Left renal pelvis (tissue), 4 donors: ENCODE results near the gene CCDC191. TPM values are rescaled to one million over a fixed set of nuclear protein-coding genes. Genes with fewer than 3 reads are reported as not detected.

ENCODE experiments used
- DNase-seq, 4 donors: peaks; one replicate each; pipeline ENCODE4 v3.0.0-alpha.2; 2013; ENCODE audit warnings: low read depth in 4 of 4, low spot score in 3 of 4
- polyA plus RNA-seq, 4 donors: library from polyadenylated mRNA; unstranded; fragments of 120-200 nt; gene quantifications; one replicate each; pipeline ENCODE4 v1.2.1, GENCODE V29; 2013; ENCODE audit not compliant: insufficient read length in 4 of 4

The CCDC191 gene
- polyA plus RNA-seq, 4 donors = 6.8 to 24.1 (median 16.1) TPM

DNA sequence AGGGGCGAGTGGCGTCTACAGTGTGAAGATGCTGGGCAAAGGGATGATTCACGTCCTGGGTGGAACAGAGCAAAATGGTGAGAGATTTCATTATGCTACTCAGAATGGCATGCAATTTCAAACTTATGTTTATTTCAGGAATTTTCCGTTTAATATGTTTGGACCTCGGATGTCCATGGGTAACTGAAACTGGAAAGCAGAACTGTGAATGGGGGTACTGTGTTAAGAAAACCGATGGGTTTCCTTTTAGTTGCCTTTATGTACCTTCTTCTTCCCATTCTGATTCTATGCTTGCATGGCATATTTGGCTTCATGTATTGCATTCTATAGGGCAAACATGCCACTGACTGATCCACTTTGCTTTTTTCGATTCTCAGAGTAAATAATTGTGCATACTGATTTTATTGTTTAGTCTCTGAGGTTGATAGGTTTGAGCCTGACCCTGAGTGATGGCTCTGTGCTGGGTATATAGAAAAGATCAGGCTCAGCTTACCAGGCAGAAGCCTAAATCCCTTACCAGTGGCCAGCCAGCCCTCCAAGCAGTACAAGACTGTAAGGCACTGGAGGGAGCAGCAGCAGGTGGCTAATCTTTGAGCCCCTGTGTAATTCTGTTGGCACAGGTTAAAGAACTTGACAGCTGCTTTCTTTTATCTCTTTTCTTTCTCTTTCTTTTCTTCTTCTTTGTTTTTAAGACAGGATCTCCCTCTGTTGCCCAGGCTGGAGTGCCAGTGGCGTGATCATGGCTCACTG is 4.8 kb upstream of the CCDC191 start:
- DNase-seq = no peak

DNA sequence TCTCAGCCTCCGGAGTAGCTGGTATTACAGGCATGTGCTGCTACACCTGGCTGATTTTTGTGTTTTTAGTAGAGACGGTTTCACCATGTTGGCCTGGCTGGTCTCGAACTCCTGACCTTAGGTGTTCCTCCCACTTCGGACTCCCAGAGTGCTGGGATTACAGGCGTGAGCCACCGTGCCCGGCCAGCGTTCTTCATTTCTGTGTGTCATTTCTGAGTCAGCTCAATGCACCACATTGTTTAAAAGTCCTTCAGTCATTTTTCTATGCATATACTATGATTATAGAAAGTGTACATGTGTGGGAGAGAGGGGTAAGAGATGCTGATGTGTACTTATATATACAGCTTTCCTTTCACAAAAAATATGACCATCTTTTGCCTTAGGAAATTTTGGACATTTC is 2.3 kb upstream of the CCDC191 start:
- no peak for DNase-seq

DNA sequence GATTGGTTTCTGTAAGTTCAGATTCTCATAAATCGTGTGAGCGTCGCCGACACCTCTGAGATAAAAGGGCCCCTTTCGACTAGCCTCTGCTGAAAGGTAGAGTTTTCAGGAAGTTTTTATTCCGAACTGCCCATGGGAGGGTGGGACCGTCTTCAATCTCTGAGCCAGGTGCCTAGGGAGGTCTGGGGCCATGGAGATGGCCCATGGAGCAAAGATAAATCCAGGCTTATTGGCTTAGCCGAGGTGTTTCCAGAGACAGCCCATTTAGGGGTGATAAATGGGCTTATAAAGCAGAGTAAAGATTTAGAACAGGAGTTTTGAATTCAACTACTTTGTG is 653 bp upstream of the CCDC191 start:
- DNase-seq = no peak

DNA sequence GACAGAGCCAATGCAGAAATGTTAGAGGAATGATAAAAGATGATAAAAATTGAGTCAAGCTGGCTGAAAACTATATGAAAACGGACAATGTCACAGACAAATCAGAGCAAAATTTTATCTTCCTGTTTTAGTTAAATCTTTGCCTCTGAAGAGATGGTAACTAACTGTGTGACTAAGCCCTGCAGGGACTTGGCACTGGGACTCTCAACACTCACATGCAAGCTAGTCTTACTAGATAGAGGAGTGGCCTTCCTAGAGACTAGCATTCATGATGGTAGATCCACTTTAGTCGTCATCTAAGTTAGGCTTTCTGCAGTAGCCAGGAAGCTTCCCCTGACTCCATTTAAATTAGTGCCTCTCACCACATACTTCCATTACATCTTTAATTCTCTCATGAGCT is 4.1 kb downstream of the CCDC191 start:
- DNase-seq = no peak

DNA sequence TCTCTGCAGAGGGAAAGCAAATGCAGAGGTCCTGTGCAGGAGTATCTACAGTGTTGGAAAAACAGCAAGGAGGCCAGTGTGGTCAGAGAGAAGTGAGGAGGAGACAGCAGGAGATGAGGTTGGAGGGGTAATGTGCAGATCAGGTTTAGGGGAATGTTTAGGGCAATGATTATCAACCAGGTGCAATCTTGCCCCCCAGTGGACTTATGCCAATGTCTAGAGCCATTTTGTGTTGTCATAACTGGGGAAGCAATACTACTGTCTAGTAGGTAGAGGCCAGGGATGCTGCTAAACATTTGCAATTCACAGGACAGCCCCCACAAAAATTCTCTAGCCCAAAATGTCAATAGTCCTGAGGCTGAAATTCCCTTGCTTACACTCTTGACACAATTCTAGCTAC is 13.1 kb downstream of the CCDC191 start:
- no peak for DNase-seq

DNA sequence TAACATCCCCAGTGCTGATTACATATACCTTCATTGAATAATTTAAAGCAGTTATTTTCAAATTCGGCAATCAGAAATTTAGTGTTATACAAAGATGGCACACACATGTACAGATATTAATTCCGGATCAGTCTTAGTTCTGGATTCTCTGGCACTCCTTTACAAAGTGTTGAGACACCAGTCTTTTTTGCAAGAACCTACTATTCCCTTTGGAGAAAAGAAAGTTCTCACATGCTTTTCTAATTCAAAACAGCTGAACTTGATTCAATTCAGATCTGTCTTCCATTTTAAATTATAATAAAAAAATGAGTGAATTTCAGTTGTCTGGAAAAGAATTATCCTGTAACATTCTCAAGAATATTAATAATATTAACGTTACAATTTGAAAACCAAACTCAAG is 20.4 kb downstream of the CCDC191 start:
- no peak for DNase-seq

DNA sequence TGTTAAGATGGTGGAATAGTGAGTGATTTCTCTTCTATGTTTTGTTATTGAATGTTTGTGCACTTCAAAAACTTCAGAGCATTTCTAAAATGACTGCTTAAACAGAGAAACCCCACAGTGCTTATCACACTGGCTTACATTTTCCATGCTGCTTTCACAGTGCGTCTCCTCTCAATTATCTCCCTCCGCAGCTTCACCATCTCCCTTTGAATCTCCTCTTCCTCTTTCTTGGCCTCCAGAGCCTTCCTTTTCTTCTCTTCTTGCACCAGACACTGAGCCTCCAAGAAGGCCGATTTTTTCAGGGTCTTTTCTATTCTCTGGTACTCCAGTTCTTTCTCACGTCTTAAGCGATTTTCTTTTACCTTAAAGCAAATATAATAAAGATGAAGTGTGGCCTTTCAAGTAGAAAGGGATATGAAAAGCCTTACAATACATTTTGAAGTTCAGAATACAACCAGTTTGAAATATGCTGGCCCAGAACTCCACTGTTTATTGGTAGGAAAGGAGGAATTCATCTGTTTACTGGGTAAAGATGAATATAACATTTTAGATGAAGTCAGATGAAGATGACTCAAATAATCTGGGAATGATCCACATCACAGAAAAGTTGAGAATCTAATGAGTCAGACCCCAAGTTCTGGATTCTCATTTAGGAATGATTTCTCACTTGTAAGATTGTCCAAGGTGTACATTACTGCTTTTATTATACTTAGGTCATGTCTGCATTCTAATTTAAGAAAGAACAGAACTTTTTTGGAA is 21.4 kb downstream of the CCDC191 start:
- DNase-seq = no peak

DNA sequence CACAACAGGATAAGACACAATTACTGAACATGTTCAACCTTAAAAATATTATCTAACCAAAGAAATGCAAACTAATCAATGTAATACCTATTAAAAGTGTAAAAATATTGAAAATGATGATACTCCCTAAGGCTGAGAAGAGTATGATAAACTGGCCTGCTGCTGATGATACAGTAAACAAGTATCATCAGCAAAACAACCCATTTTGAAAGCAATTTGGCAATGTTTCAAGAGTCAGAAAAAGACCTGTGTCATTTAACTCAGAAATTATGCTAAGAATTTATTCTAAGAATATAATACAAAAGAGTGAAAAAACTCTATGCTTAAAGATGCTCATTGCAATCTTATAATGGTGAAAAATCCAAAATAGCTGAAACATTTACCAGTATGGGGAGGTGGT is 22.1 kb downstream of the CCDC191 start:
- no peak for DNase-seq

DNA sequence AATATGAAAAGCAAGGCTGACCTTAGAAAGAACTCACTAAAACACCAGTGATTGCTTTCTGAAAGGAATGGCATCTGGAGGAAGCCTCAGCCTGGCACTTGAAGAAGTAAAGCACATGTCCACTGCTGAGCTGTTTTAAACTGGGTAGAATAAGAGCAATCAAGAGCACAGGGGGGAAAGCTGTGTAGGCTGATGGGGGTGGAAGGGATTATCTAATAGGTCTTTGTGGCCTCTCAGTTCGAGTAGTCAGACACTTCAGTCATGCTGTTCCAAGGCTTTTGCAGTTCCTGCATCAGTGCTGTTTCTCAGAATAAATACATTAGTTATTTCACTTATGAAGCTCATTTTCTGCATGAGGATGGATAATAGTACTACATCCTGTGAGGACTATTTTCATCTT is 22.6 kb downstream of the CCDC191 start:
- DNase-seq = no peak

DNA sequence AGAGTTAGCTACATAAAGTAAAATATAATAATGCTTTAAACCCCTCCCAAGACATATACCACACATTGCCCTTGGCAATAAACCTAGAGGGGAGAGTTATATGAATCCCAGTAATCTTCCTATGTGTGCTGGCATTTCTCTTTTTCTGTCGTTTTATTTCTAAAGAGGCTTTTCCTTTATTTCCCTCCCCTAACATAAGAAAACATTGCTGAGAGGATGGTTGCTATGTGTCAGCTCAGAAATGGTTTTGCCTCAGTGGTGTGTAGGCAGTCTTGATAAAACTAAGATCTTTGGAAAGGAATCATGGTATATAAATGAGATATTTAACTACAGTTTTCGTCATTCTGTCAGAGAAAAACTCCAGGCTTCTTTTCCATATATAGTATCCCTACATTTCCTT is 30.0 kb downstream of the CCDC191 start:
- no peak for DNase-seq

DNA sequence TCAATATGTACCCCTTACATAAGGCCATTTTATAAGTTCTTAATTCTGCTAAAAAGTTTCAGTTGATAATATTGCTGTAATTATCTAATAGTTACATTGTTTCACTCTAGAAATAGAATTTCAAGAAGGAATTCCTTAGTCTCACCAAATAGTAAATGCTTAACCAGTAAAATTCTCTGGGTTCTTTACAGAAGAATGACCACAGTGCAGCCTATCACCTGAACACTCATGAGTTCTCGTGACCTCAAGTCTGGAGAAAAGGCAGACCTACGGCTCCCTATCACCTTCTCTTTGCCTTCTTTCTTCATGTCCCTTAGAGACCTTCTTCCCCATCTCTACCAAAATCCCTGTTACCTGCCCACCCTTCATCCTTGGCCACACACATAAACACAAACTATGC is 30.9 kb downstream of the CCDC191 start:
- DNase-seq = no peak

DNA sequence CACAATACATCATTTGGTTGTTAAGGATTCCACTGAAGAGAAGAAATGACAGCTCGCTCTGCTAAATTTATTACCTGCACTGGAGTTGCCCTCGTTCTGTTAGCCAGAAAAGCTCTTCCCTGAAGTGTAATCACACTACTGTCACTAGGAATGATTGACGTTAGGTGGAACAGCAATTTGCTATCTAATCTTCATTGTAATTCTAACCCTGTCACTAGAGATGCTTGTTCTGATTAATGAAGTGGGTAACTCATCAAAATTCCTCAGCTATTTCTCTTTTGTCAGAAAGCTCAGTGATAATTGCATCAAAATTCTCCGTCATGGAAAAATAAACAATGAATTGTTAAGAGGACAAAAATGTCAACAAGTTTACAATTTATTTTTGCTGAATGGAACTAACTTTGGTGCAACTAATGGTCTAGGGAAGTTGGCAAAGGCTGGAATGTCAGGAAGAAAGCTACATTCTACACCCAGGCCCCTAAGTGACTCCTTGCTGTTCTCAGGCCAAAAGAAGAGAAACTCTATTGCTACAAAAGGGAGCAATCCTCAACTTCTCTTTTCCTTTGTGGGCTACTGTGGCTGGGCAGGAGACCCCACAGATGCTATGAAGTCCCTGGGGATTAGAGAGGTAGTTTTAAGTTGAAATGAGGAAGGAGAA is 34.1 kb downstream of the CCDC191 start:
- DNase-seq = peak in 1 of 4 donors; percentile 15

DNA sequence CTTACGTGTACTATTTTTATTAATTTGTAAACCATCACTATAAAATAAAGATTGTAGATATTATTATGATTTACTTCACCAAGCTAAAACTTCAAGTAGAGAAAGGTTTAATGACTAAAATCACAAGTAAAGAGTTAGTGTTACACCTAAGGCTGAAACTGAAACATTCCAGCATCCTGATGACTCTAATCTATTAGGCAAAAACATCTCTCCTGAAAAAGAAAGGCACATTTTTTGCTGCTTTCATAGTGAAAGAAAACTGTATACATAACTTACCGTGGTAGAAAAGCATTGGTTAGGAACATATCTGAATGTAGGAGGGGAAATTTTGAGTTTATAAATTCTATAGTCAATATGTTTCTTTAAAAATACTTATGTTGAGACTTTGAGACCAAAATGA is 35.4 kb downstream of the CCDC191 start:
- no peak for DNase-seq

DNA sequence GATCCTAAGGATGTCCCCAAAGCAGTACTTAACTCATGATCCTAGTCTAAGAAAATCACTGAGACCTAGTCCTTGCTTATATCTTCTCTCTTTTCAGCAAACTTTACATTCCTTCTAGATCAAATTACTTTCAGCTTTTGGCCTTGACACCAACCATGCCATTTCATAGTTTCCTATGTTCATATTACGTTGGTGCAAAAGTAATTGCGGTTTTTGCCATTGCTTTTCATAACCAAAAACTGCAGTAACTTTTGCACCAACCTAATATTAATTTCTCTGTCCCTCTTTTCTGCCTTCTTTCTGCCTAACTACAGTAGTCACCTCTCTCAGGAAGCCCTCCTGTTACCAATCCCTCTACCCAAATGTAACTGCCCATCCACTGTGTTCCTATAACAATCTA is 36.8 kb downstream of the CCDC191 start:
- DNase-seq = no peak

DNA sequence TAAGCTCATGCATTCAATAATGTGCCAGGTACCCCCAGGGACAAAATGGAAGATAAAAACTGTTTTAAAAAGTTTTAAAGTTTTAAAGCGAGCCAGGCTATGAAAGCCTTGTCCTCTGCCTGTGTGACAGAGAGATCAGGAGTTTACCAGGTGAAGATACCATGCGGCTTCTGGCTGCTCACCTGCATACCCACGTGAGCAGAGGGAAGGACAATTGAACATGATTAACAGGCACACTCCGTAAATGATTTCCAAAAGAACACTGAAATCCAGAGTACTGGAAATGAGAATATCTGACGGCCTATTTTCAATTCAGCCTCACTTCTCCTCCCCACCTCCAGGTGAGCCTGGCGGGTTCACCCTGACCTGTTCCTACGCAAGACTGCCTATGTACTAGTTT is 42.1 kb downstream of the CCDC191 start:
- DNase-seq = no peak

DNA sequence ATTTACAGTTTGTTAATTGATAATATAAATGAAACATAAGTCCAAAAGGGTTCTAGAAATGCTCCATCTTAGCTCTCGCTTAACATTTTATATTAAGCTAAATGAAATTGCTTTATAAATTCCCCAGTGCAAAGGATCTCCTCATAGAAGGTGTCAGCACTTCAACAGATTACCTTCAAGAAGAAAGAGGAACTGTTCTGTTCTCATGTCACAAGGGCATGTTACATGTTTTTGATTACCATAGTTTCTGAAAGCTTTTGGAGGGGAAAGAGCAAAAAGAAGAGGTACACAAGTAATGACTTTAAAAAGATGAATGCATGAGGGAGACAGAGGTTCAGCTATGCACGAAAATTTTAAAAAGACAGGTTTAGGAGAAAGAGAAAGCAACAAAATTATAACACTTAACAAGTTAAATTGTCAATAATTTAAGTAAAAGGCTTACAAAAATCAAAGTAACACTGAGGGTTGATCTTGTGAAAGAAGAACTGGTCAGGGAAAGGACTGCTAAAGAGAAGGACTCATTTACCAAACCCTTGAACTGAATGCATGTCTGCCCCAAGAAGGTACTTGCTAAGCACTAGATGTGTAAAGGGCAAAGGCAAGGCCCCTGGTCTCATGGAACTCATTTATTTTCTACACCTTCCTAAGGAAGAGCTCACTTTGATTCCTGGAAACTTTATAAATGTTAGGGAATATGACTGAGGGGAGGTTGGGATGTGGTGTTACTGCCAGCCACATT is 45.1 kb downstream of the CCDC191 start:
- no peak for DNase-seq

DNA sequence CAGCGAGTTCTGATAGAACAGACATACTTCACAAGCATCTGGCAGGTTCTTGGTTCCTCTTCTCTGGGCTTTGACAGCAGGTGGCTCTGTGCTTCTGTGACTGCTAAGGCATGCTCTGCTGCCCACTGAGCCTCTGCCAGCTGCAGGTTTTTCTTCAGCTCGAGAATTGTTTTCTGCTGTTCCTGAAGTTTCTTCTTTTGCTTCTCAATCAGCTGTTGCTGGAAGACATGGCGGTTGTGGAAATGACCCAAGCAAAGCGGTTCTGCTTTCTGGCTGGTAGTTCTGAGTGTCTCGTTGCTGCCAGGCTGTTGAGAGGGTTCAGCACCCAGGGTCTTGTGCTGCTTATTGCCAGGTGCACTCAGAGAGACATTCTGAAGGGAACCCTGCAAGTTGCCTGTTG is 50.8 kb downstream of the CCDC191 start:
- DNase-seq = no peak

DNA sequence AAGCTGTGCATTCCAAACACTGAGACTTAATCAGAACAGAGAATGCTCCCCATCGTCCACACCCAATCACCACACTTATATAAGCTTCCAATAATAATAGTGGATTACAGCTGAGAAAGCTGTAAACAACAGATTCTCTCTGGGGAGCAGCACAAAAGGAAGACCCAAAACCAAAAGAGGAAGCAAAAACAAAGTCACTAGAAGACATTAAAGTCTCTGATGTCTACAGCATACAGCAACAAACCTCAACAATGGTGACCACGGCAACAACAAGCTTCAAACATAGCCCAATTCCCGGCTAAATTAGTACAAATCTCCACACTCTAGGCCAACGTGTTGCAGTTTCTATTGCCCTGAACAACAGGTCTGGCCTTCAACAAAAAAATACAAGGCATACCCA is 70.8 kb downstream of the CCDC191 start:
- DNase-seq = no peak

DNA sequence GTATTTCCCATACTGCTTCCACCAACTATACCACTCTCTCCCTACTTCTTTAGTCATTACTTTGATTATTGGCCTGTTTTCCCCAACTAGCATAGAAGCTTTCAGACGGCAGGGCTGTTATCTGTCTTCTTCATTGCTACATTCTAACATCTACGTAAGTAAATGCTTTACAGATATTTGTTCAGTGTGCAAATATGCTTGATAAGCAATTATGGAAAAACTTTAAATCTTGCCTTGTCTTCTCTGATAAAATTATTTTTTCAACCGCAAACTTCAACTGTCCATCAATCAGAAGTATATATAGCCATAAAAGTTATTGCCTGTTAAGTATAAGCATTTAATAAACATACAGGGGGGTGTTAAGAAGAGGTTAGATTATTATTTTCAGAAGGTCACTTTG is 72.8 kb downstream of the CCDC191 start:
- DNase-seq = no peak

DNA sequence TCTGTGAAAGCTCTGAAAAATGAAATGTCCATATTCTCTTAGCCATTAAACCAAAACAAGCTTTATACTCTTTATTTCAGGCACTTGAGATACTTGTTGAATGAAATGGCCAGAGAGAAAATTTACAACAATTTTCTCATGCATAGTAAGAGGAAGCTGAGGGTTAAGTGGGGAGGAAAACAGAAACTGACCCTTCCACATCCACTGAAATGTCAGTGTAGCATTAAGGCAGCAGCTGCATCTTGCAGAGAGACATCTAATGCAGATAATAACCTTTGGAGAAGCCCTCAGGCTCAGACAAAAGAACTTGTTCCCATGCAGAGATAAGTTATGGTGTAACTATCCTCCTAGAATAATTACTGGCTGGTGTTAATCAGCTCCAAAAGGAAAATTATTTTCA is 74.5 kb downstream of the CCDC191 start:
- DNase-seq = peak in 1 of 4 donors; percentile 2

DNA sequence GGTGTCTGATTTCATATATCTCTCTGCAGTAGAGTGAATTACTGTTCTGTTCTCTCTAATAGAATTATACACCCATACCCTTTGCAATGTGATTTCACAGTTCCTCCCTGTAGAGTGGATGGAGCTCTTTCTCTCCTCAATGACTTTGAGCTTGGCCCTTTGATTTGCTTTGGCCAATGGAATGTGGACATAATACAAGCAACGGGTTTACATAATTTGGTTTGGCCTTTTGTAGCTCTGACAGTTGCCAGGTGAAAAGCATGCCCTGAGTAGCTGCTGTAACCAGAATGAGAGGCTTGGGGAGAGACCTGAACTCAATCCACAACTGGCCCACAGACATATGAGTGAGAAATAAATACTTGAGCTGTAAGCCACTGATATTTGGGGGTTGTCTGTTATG is 76.4 kb downstream of the CCDC191 start:
- no peak for DNase-seq
